Activated T-cell treated with anti-CD3 and anti-CD28 coated beads, Interleukin-2, amount 50 U/mL, for 72 hours (primary cell): ENCODE results near the gene GIPC3. TPM values are rescaled to one million over a fixed set of nuclear protein-coding genes. Genes with fewer than 3 reads are reported as not detected.
"Not testable (repeated sequence)": the region's sequence is repeated elsewhere in the genome, so short reads cannot be mapped to it uniquely, and the experiment has no call there.

Source experiments
- ATAC-seq, 2 donors: fragments of 150-1000 bp; cut with Tn5 transposase; replicated peaks in 1 of 2; 2 replicates each; pipeline ENCODE4 v1.10.0; 2021; ENCODE audit warnings: moderate library complexity in 2 of 2, mild to moderate bottlenecking in 1 of 2
- DNase-seq, 2 donors: peaks; one replicate each; pipeline ENCODE4 v3.0.0; 2021 to 2022; ENCODE audit warnings: mixed read lengths in 1 of 2
- H3K27ac Mint-ChIP-seq: one replicate; pipeline ENCODE4 v1.8.0; 2022; ENCODE audit warnings: mild to moderate bottlenecking, moderate library complexity, mixed read lengths
- H3K27me3 Mint-ChIP-seq: one replicate; pipeline ENCODE4 v1.8.0; 2022; ENCODE audit warnings: low read depth, mixed read lengths
- H3K36me3 Mint-ChIP-seq, 2 donors: one replicate each; pipeline ENCODE4 v1.8.0; 2022; ENCODE audit warnings: mixed read lengths in 2 of 2, mild to moderate bottlenecking in 1 of 2; ENCODE audit not compliant: insufficient read depth in 2 of 2
- H3K4me1 Mint-ChIP-seq: one replicate; pipeline ENCODE4 v1.8.0; 2022; ENCODE audit warnings: low read depth, mixed read lengths
- H3K4me3 Mint-ChIP-seq, 2 donors: one replicate each; pipeline ENCODE4 v1.8.0; 2022; ENCODE audit warnings: mild to moderate bottlenecking in 2 of 2, mixed read lengths in 2 of 2, moderate library complexity in 2 of 2
- H3K9me3 Mint-ChIP-seq, 2 donors: one replicate each; pipeline ENCODE4 v1.8.0; 2022; ENCODE audit warnings: mixed read lengths in 2 of 2
- total RNA-seq, 2 donors: library from RNA; stranded (reverse); gene quantifications; one replicate each; pipeline ENCODE4 v1.2.3, GENCODE V29; 2022

The GIPC3 gene
- total RNA-seq, 2 donors from 2014 or later: 0.65 to 1.1 TPM

DNA sequence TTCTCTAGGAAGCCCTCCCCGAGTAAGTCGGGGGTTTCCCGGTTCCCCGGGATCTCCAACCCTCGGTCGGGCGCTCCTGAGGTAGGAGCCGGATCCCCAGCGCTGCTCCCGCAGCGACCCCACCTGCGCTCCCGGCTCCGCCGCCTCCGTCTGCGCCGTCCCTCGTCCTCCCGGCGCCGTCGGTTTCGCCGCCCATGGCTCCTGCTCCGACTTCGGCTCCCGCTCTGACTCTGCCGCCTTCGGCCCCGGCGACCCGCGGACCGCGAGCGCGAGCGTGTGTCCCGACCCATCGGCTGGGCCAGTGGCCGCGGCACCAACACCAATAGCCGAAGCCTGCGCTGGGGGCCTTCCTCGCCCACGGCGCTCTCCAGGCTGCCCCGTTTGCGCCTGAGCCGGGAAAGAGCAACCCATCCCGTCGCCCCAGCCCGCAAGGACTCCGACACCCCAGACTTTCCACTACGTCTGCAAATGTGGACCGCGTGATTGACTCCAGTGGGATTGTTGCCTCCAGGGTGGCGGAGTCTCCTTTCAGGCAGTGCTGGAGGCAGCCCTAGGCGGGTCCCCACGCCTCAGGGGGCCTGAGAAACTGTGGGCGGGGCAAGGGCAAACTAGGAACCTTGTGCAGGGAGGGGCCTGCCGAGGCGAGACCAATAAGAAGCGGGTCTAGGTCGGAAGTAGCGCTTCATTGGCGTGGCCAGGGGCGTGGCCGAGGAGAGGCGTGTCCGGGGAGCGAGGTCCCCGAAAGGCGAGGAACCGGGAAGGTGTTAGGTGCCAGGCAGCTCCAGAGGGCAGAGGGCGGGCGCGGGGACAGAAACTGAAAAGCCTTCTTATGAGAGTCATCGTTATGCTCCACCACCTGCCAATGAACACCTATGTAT is 41.4 kb downstream of the GIPC3 start, which contains the start of gene CACTIN:
CACTIN (minus strand) TSS at position 318 of the 878 bp plus-strand sequence; CDS start at position 290, 28 bp downstream.
- Mint-ChIP-seq H3K36me3 (peaks cover 2 to 5% of the 10 kb centered on the region in 2 donors), H3K4me3 (peak within 1 kb of the TSS; percentile 89 to 99), H3K4me1 (peaks cover 35% of the 10 kb centered on the region), H3K27me3 (no peaks in the 10 kb centered on the region), H3K9me3 (no peaks in the 10 kb centered on the region), H3K27ac (peak within 1 kb of the TSS; percentile 93)
- DNase-seq (peak; percentile 99 to 100), ATAC-seq (peak; percentile 95)

- H3K9me3 Mint-ChIP-seq: no peaks in the 10 kb centered on the region
- no peak for DNase-seq
- H3K4me1 Mint-ChIP-seq: peaks cover 35% of the 10 kb centered on the region
- no peak for ATAC-seq
- no peak overlapping the region for H3K27ac Mint-ChIP-seq
- no peaks in the 10 kb centered on the region for H3K27me3 Mint-ChIP-seq
- peak overlapping the region; percentile 89 to 99 for H3K4me3 Mint-ChIP-seq
- peaks cover under 1 to 4% of the 10 kb centered on the region in 2 donors for H3K36me3 Mint-ChIP-seq
These were observed 42.1 kb downstream of the GIPC3 start for GRCh38 chr19:3627351-3627723.

DNA sequence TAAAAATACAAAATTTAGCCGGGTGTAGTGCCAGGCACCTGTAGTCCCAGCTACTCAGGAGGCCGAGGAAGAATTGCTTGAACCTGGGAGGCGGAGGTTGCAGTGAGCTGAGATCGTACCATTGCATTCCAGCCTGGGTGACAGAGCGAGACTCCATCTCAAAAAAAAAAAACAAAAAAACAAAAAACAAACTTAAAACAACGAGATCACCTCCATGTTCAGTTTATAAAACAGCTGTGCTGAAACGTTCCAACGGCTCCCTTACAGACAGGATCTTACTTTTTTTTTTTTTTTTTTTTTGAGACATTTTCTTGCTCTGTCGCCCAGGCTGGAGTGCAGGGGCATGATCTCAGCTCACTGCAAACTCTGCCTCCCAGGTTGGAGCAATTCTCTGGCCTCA is 43.5 kb downstream of the GIPC3 start:
- not testable (repeated sequence) for H3K9me3 Mint-ChIP-seq, ATAC-seq, H3K4me3 Mint-ChIP-seq, DNase-seq, H3K27ac Mint-ChIP-seq, H3K36me3 Mint-ChIP-seq, H3K27me3 Mint-ChIP-seq
- peaks cover 35% of the 10 kb centered on the region for H3K4me1 Mint-ChIP-seq

GRCh38 chr19:3631053-3631861 is 46.0 kb downstream of the GIPC3 start:
- Mint-ChIP-seq H3K27me3 (no peaks in the 10 kb centered on the region), H3K36me3 (no peaks in the 10 kb centered on the region), H3K4me1 (peaks cover 12% of the 10 kb centered on the region), H3K27ac (no peak overlapping the region), H3K9me3 (no peaks in the 10 kb centered on the region), H3K4me3 (no peak overlapping the region)
- ATAC-seq (no peak), DNase-seq (no peak)

DNA sequence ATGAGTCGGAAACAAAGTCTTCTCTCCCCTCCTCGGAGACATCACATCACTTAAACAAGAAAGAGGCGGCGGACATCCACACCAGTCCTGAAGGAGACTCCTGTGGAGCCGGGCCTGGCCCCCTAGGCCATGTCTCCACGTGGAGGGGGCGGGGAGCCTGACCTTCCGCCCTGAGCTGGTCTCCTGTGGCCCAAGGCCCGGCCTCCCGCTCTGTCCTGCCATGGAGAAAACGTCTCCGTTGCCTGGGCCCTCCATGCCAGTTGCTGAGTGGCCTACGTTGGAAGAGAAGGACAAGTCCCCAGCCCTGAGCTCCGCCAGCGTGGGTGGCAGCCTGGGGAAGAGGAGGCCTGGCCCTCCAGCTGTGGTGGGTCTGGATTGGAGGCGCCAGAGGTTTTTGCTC is 46.8 kb downstream of the GIPC3 start:
- Mint-ChIP-seq H3K27ac (no peak overlapping the region), H3K9me3 (no peaks in the 10 kb centered on the region), H3K36me3 (no peaks in the 10 kb centered on the region), H3K4me3 (no peak overlapping the region), H3K4me1 (peaks cover 3% of the 10 kb centered on the region), H3K27me3 (no peaks in the 10 kb centered on the region)
- no peak for ATAC-seq
- no peak for DNase-seq

DNA sequence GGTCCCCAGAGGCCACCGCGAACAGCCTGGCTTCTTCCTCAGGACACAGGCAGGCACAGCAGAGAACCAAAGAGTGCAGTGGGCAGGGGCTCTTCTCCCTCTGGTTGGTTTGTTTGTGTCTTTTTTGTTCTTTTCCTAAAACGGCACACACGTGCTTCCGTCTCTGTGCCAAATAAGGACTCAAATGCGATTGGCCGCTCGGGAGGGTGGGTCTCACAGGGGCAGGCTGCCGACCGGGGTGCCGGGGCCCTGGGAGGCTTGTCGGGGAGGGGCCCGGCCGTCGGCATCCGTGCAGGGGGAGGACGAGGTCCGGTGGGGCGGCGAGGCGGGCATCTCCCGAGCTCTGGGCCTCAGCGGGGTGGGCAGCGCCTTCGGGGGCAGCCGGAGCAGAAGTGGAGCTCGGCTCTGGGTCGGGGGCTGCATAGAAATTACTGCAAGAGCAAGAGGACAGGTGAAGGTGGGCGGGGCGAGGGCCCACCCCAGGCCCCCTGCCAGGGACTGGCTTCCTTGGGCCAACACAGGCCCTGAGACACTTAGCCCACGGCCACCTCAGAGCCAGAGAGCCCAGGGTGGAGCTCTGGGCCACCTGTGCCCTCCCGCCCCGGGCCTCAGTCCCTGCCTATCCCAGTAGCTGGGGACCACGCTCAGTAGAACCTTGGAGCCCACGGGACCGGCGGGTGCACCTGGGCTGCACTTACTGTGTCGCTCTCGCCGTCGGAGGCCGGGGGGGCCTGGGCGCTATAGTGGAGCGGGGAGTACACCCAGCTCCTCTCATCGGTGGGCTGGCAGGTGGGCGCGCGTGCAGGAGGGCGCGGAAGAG is 47.7 kb downstream of the GIPC3 start:
- Mint-ChIP-seq H3K9me3 (no peaks in the 10 kb centered on the region), H3K4me1 (no peaks in the 10 kb centered on the region), H3K4me3 (no peak overlapping the region), H3K27me3 (no peaks in the 10 kb centered on the region), H3K36me3 (no peaks in the 10 kb centered on the region), H3K27ac (no peak overlapping the region)
- DNase-seq (no peak), ATAC-seq (peak in 1 of 2 donors; percentile 22)

DNA sequence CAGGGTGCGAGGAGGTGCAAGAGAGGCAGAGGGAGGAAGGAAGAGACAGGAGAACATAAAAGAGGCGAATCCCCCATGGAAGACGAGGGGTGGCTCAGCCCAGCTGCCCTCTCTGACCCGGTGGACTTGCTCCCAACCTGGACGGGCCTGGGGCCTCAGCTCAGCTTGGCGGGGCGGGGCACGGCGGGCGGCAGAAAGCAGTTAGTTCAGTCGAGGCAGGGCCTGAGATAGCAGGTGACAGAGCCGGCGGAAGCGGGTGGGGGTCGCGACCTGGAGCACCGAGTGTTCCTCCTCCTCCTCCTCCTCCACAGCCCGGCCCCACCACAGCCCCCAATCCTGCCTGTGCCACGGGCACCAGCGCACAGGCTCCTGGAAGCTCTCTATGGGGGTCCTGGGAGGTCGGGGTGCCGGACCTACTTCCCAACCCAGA is 48.3 kb downstream of the GIPC3 start:
- no peak for DNase-seq
- Mint-ChIP-seq H3K27ac (no peak overlapping the region), H3K4me1 (no peaks in the 10 kb centered on the region), H3K36me3 (no peaks in the 10 kb centered on the region), H3K4me3 (no peak overlapping the region), H3K27me3 (no peaks in the 10 kb centered on the region), H3K9me3 (no peaks in the 10 kb centered on the region)
- no peak for ATAC-seq

- Mint-ChIP-seq H3K4me3 (no peak overlapping the region), H3K4me1 (no peaks in the 10 kb centered on the region), H3K27me3 (no peaks in the 10 kb centered on the region), H3K9me3 (no peaks in the 10 kb centered on the region), H3K27ac (no peak overlapping the region), H3K36me3 (no peaks in the 10 kb centered on the region)
- DNase-seq (no peak), ATAC-seq (no peak)
These were observed 49.3 kb downstream of the GIPC3 start for GRCh38 chr19:3634496-3635045.

GRCh38 chr19:3636506-3636905 is 51.2 kb downstream of the GIPC3 start:
- Mint-ChIP-seq H3K4me1 (no peaks in the 10 kb centered on the region), H3K36me3 (no peaks in the 10 kb centered on the region), H3K27ac (no peak overlapping the region), H3K4me3 (no peak overlapping the region), H3K27me3 (no peaks in the 10 kb centered on the region), H3K9me3 (no peaks in the 10 kb centered on the region)
- DNase-seq (no peak), ATAC-seq (no peak)

DNA sequence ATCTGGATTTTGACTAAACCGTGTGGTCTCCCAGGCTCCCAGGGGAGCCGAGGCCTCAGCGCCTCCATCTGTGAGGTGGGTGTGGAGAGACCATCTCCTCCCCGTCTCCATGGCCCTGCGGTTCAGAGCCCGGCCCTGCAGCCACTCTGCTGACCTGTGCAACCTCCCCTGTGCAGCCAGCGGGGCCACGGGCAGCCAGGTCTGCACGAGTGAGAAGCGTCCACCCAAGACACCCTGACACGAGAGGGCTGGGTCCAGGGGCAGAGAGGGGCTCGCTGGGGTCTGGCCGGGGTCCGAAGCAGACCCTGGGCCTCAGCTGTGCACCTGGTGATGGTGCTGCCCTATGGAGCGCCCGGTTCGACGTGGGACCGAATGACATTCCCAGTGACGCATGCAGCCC is 51.7 kb downstream of the GIPC3 start:
- no peaks in the 10 kb centered on the region for H3K9me3 Mint-ChIP-seq
- no peaks in the 10 kb centered on the region for H3K4me1 Mint-ChIP-seq
- DNase-seq: no peak
- H3K27ac Mint-ChIP-seq: no peak overlapping the region
- no peak overlapping the region for H3K4me3 Mint-ChIP-seq
- no peaks in the 10 kb centered on the region for H3K27me3 Mint-ChIP-seq
- no peaks in the 10 kb centered on the region for H3K36me3 Mint-ChIP-seq
- ATAC-seq: no peak

DNA sequence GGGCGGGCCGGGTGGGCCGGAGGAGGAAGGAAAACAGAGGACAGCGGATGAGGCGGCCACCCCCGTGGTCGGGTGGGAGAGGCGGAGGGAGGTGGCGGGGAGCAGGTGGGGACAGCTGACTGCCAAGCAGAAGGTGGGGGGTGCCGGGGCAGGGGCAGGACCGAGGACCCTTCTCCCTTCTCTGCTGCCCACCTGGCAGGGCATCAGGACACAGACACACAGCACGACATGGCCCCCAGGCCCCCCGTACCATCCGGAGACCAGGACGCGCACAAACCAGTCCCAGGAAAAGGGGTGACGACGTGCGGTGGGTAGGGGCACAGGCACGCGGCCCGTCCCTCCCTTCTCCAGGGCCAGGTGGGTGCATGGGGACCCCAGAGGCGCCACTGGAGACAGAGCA is 52.3 kb downstream of the GIPC3 start:
- DNase-seq (no peak), ATAC-seq (no peak)
- no peaks in the 10 kb centered on the region for H3K9me3 Mint-ChIP-seq
- H3K27me3 Mint-ChIP-seq: no peaks in the 10 kb centered on the region
- H3K4me1 Mint-ChIP-seq: no peaks in the 10 kb centered on the region
- no peak overlapping the region for H3K4me3 Mint-ChIP-seq
- no peaks in the 10 kb centered on the region for H3K36me3 Mint-ChIP-seq
- H3K27ac Mint-ChIP-seq: no peak overlapping the region

GRCh38 chr19:3638208-3639193 is 53.2 kb downstream of the GIPC3 start:
- H3K27ac Mint-ChIP-seq: no peak overlapping the region
- ATAC-seq (no peak), DNase-seq (no peak)
- no peak overlapping the region for H3K4me3 Mint-ChIP-seq
- no peaks in the 10 kb centered on the region for H3K36me3 Mint-ChIP-seq
- no peaks in the 10 kb centered on the region for H3K9me3 Mint-ChIP-seq
- no peaks in the 10 kb centered on the region for H3K4me1 Mint-ChIP-seq
- no peaks in the 10 kb centered on the region for H3K27me3 Mint-ChIP-seq
